HG02870 (cell line): ENCODE measurements around the gene ROR1.
A peak's percentile ranks its signal among the peaks of the same experiment; 100 is the strongest.
"Not testable (repeated sequence)": the region's sequence is repeated elsewhere in the genome, so short reads cannot be mapped to it uniquely, and the experiment has no call there.

Experiments used
- ATAC-seq: cut with Tn5 transposase; IDR thresholded peaks from one replicate; pipeline ENCODE4 v1.9.1; 2021; ENCODE audit warnings: mild to moderate bottlenecking, moderate library complexity; ENCODE audit not compliant: unreplicated experiment

ROR1 gene

GRCh38 chr1:63819795-63820194 is 46.0 kb downstream of the ROR1 start:
- ATAC-seq = no peak

DNA sequence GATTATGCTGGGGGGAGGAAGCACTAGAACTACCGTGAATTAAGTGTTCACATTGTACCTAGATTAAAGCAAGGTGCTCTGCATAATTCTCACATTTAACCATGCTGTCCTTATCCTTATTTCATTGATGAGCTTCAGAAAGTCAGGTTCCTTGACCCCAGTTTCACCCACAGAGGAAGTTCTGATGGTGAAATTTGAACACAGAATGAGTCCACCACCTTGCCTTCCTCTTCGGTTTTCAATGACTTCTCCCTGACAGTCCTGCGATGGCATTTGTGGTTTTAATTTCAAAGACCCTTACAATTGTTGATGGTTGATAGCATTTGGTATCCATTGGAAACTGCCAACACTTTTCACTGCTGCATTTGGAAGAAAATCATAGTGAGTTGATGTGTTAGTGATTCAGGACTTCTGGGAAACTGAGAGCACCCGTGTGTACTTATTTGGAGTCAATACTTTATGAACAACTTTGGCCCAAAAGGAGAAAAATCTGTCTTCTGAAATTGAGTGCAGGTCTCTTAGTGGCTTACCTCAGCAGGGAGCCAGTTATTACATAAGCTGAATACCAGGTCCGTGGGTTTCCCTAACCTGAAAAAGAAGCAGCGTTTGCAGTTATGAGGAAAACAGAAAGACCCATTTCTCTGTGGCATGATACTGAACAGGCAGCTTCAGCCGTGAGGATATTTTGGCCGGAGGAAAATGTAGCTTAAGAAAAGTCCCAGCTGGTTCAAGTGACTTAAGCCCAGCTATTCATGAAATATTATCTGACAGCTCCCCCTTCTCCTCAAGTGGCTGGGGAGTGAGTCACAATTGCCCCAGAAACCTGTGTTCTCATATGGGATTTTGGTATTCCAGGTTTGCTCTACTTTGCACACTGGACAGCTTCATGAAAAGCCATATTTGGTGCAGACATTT is 47.5 kb downstream of the ROR1 start:
- ATAC-seq = no peak

GRCh38 chr1:63822540-63822939 is 48.7 kb downstream of the ROR1 start:
- ATAC-seq = no peak

- ATAC-seq = no peak
Measured at GRCh38 chr1:63824451-63824850, 50.6 kb downstream of the ROR1 start.

DNA sequence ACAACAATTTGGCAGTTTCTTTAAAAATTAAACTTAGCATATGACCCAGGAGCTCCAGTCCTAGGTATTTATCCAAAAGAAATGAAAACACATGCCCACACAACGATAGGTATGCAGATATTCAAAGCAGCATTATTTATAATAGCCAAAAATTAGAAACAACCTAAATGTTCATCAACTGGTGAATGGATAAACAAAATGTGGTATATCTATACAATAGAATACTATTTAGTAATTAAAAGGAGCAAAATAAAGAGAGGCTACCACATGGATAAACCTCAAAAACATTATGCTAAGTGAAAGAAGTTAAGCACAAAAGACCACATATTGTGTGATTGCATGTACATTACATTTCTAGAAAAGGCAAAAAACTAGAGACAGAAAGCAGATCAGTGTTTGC is 51.3 kb downstream of the ROR1 start:
- no peak for ATAC-seq

- ATAC-seq = not testable (repeated sequence)
Measured at GRCh38 chr1:63826246-63826861, 52.5 kb downstream of the ROR1 start.

DNA sequence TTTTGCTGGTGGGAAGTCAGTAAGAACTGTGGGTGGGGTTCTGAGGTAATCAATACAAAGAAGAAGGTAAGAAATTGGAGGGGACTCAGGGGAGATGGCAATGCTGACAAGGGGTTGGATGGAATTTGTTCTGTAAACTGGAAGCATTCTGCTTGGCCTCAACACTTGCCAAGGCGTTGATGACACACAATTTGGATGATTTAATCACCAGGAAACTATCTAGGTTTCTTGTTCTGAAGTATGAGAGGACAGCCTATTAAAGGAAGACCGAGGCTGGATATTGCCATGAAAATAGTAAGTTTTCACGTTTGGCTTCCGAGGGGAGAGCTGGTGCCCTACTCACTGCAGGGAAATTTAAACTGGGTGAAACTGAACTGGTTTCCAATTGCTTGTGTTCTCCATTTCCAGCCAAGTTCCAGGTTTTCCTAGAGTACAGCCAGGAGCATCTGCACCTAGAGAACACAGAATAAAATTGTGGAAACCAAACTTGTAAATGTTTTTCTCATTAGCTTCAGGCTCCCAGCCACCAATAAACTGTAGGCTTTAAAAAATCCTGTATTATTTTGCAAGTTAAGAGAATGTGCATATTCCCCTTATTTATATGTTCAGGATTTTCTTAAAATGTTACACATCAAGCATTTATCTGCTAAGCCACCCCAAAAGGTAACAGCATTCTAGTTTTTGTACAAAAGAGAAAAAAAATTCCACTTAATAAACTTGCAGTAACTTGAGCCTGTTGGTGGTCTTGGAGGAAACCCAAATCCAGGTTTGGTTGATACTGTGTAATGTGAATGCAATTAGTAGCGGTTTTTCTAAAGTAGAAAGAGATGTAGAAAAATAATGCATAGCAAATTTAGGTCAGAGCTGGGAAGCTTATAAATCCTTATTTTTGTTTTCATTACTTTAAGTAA is 53.8 kb downstream of the ROR1 start:
- ATAC-seq = peak; percentile 7

DNA sequence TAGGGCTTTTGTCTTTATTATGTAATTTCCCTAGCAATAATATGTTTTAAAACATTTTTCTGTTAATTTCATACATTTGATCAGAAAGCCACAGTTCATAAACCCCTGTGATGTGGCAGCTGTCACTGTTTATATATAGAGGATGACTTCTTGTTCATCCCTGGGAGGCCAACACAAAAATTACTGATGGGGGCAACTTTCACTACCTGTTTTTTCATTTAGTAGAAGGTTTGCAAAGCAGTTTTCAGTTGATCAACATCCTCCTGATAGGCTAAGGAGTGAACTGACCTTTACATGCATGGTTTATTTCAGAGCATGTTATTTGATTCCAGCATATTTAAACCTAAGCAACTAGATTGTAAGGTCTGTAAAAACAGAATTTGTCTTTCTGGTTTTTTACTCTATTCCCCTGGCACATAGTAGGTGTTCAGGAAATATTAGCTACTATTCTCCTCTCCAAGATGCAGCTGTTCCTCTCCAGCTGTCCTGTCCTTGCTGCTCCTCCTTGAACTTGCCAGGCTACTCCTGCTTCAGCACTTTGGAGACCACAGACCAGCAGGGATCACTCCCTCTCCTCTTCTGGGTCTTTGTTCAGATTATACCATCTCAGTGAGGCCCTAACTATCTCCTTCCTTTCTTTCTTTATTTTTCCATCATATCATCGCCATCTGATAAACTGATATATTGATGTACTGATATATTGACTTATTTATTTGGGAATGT is 54.7 kb downstream of the ROR1 start:
- ATAC-seq = peak; percentile 94

DNA sequence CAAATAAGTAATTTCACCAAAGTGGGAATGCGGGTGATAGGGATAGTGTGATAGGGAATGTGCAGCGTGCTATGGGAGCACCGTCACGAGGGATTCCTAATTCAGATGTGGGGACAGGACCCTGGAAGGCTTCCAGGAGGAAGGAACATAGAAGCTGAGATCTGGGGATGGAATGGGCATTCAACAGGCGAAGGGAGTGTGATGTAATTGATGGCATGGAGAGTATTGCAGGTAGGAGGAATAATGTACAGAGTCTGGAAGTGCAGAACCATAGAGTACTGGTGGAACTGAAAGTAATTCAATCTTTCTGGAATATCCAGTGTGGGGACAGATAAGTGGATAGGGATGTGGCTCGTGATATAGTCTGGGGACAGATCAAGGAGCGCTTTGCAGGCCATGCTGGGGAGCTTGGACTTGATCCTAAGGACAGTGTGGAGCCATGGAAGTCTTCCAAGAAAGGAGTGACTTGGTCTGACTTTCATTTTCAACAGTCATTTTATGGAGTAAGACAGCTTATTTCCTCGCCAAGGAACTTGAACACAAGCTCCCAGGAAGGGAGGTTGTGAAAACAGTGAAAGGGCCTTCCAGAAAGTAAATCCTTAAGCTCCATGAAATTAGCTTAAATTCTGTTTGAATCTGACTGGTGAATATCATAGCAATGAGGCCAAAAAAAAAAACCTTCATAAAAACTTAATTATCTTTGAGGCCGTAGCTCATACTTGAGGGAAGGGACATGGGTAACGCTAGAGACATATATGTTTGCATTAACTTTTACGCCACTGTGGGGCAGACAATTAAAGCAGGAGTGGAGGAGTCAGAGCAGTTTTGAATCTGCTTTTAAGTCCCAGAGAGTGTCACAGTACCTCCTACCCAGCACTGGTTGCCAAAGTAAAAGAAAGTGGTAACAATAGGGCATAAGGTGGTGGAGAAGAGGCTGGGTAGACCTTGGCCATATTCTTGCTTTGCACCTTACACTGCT is 55.8 kb downstream of the ROR1 start:
- no peak for ATAC-seq

GRCh38 chr1:63831409-63831808 is 57.6 kb downstream of the ROR1 start:
- ATAC-seq = no peak

- no peak for ATAC-seq
Measured at GRCh38 chr1:63833363-63834119, 59.7 kb downstream of the ROR1 start.

GRCh38 chr1:63835128-63835527 is 61.3 kb downstream of the ROR1 start:
- no peak for ATAC-seq

DNA sequence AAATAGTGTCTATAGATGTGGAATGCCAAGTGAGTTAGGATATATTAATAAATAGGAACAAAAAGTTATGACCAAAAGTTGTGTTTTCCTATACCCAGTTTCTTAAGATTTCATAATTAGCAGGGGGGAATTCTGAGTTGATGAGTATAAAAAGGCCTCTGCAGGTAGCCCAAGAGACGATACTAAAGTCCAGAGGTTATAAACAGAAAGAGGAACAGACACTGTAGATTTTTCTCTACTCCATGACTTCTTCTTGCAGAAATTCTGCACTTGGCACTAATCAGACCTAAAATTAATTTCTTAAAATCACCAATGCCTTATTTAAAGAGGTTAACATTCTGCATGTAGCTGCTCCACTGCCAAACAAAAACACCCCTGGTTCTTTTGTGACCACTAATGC is 62.6 kb downstream of the ROR1 start:
- ATAC-seq = no peak

DNA sequence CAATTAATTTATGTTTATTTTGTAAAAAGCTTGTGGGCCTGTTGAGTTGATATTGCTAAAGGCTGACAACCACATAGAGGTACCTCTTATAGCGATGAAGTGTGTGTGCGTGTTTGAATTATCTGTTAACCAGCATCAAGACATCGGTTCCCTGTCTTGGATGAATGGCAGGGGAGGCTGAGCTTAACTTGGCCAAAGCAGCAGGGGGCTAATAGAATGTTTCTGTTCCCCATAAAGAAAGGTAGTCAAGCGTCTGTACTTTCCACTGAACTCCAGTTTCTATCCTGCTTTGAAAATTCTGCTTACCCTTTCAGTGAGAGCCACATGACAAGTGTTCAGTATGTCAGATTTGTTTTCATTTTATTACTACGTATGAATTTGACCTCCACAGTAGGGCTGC is 63.0 kb downstream of the ROR1 start:
- ATAC-seq = peak; percentile 75

DNA sequence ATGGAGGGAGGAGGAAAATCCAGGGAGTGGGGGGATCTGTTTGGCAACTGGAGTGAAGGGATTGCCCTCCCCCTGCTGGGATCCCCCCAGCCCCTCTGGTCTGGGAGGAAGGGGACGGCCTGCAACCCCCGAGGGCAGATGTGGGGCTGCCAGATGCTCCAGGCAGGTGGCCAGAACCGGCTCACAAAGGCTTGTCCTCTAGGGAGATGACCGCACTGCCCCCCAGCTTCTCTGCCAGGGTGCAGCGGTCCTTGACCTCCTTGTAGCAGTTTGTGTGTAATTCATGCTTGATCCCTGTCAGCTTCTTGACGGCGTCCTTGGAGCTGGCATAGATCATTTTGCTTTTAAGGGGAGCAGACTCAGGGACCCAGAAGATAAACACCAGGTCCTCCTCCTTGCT is 69.2 kb downstream of the ROR1 start:
- no peak for ATAC-seq

DNA sequence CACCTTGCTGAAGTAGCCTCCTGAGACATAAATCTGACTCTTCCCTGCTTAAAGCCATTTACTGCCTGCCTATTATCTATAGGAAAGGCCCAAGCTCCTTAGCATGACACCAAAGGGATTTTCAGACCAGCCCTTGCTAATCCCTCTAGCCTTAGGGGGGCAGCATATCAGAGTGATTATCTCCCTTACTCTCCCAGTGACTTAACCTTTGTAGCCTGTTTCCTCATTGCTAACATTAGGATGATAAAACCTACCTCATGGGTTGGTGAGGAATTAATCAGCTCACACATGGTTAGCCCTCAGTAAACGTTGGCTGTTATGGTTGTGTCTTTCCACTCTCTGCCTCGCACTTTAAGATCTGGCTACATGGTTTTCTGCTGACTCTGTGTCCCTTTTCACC is 70.1 kb downstream of the ROR1 start:
- ATAC-seq = no peak

- ATAC-seq = no peak
Measured at GRCh38 chr1:63845346-63845745, 71.5 kb downstream of the ROR1 start.

DNA sequence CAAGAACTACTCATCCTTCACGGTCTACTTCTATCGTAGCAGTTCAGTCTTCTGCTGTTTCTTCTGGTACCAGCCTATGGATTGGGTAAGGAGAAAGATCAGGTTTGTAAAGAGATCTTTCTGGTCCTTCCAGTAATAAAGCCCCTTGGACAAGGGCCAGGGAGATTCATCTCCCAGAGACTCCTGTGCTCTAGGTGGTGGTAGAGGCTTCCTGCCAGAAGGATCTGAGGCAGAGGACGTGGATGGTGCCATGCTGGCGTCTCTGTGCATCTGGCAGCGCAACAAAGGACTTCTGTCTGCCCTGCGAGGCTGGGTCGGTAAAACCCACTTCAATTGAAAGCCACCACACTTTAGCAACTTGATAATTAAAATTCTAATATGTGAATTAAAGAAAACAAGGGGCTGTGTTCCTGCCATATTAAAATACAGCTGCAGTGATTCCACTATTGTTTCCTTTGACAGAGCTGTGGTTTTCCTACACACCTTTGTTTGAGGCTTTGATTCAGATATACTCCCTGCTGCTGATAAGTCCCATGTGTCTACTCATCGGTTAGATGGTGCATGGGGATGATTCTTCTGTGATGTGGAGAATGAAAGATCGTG is 73.6 kb downstream of the ROR1 start:
- ATAC-seq = no peak
